ENCODE measurements around the gene DGAT2.

GRCh38 chr11:75783416-75784084 lies 15.0 kb downstream of the DGAT2 start:
- TF ChIP-seq CTCF (IDR thresholded peaks at IDR 0.05 in 4 of 5, conservative IDR thresholded peaks at IDR 0.05 in 1 of 5): no peak
- TF ChIP-seq POLR2A (IDR thresholded peaks at IDR 0.05): no peak

Measured in gastrocnemius medialis (tissue), 4 donors.